Mesenchymal stem cell (in vitro differentiated cells and primary cell): ENCODE data around the gene DLL1.

Experiments used
- DNase-seq: peaks from one replicate; pipeline ENCODE4 v3.0.0-alpha.2; 2013
- H2AFZ ChIP-seq: one replicate; pipeline ENCODE4 v1.6.1; 2013; ENCODE audit warnings: low read depth, mild to moderate bottlenecking, control low read depth, inconsistent platforms, low read length, moderate library complexity
- H2AK5ac ChIP-seq: 2 replicates; pipeline ENCODE4 v1.6.1; 2013; ENCODE audit warnings: low read length, moderate library complexity, mild to moderate bottlenecking, inconsistent platforms; ENCODE audit not compliant: severe bottlenecking
- H2BK120ac ChIP-seq: one replicate; pipeline ENCODE4 v1.6.1; 2013; ENCODE audit warnings: low read depth, mild to moderate bottlenecking, inconsistent platforms, low read length, moderate library complexity
- H2BK12ac ChIP-seq, 2 experiments: one replicate each; pipeline ENCODE4 v1.6.1; 2013; ENCODE audit warnings: inconsistent platforms in 2 of 2, low read length in 2 of 2, mild to moderate bottlenecking in 2 of 2, moderate library complexity in 2 of 2, control low read depth in 1 of 2
- H2BK15ac ChIP-seq: one replicate; pipeline ENCODE4 v1.6.1; 2013; ENCODE audit warnings: mild to moderate bottlenecking, low read depth, inconsistent platforms; ENCODE audit not compliant: poor library complexity, severe bottlenecking
- H2BK5ac ChIP-seq: 2 replicates; pipeline ENCODE4 v1.6.1; 2013; ENCODE audit warnings: low read depth, mild to moderate bottlenecking, low read length, control low read depth, inconsistent platforms; ENCODE audit not compliant: poor library complexity, severe bottlenecking
- H3K14ac ChIP-seq, 2 experiments: one replicate each; pipeline ENCODE4 v1.6.1; 2013; ENCODE audit warnings: inconsistent platforms in 2 of 2, low read length in 2 of 2, control low read depth in 1 of 2, mild to moderate bottlenecking in 1 of 2, moderate library complexity in 1 of 2
- H3K18ac ChIP-seq, 2 experiments: one replicate each; pipeline ENCODE4 v1.6.1; 2013; ENCODE audit warnings: inconsistent platforms in 2 of 2, low read length in 2 of 2, control low read depth in 1 of 2, low read depth in 1 of 2, mild to moderate bottlenecking in 1 of 2
- H3K23ac ChIP-seq, 2 experiments: one replicate each; pipeline ENCODE4 v1.6.1; 2013; ENCODE audit warnings: inconsistent platforms in 2 of 2, low read length in 2 of 2, mild to moderate bottlenecking in 2 of 2, moderate library complexity in 2 of 2, control low read depth in 1 of 2
- H3K27ac ChIP-seq: 2 replicates; pipeline ENCODE4 v1.5.1; 2013; ENCODE audit warnings: mild to moderate bottlenecking, moderate library complexity, low read length, control low read depth, inconsistent platforms; ENCODE audit not compliant: poor library complexity, severe bottlenecking
- H3K27me3 ChIP-seq, 2 experiments: 2 replicates each; pipeline versions ENCODE4 v1.6.1 to v1.7.0; 2013; ENCODE audit warnings: low read length in 2 of 2, mild to moderate bottlenecking in 2 of 2, moderate library complexity in 2 of 2, control low read depth in 1 of 2, inconsistent platforms in 1 of 2; ENCODE audit not compliant: control insufficient read depth in 1 of 2, insufficient read depth in 1 of 2
- H3K36me3 ChIP-seq, 2 experiments: 2 replicates each; pipeline versions ENCODE4 v1.6.1 to v1.7.0; 2013; ENCODE audit warnings: low read length in 2 of 2, control low read depth in 1 of 2, inconsistent platforms in 1 of 2, low read depth in 1 of 2, mild to moderate bottlenecking in 1 of 2; ENCODE audit not compliant: insufficient read depth in 2 of 2, control insufficient read depth in 1 of 2
- H3K4ac ChIP-seq, 2 experiments: one replicate each; pipeline ENCODE4 v1.6.1; 2013; ENCODE audit warnings: inconsistent platforms in 2 of 2, low read length in 2 of 2, mild to moderate bottlenecking in 2 of 2, moderate library complexity in 2 of 2, control low read depth in 1 of 2, low read depth in 1 of 2
- H3K4me1 ChIP-seq: 2 replicates; pipeline ENCODE4 v1.6.1; 2013; ENCODE audit warnings: low read depth, low read length, control low read depth; ENCODE audit not compliant: control insufficient read depth, insufficient read depth
- H3K4me2 ChIP-seq: 2 replicates; pipeline ENCODE4 v1.6.1; 2013; ENCODE audit warnings: low read length, mild to moderate bottlenecking, inconsistent platforms; ENCODE audit not compliant: poor library complexity, severe bottlenecking
- H3K4me3 ChIP-seq, 2 experiments: 2 replicates each; pipeline versions ENCODE4 v1.5.1 to v1.7.0; 2013; ENCODE audit warnings: low read length in 2 of 2, mild to moderate bottlenecking in 2 of 2, control low read depth in 1 of 2, low read depth in 1 of 2; ENCODE audit not compliant: insufficient read depth in 1 of 2
- H3K79me1 ChIP-seq: replicated peaks from 2 replicates; pipeline ENCODE4 v1.6.1; 2013; ENCODE audit warnings: mild to moderate bottlenecking, control low read depth, low read length, inconsistent platforms; ENCODE audit not compliant: poor library complexity, severe bottlenecking
- H3K9ac ChIP-seq: 2 replicates; pipeline ENCODE4 v1.7.0; 2013; ENCODE audit warnings: mild to moderate bottlenecking, low read length, moderate library complexity
- H3K9me3 ChIP-seq: 2 replicates; pipeline ENCODE4 v1.7.0; 2013; ENCODE audit warnings: mild to moderate bottlenecking, low read length; ENCODE audit not compliant: control insufficient read depth
- H4K8ac ChIP-seq: one replicate; pipeline ENCODE4 v1.6.1; 2013; ENCODE audit warnings: inconsistent platforms, mild to moderate bottlenecking, low read length, moderate library complexity
- H4K91ac ChIP-seq: one replicate; pipeline ENCODE4 v1.6.1; 2013; ENCODE audit warnings: mild to moderate bottlenecking, low read length, inconsistent platforms
- WGBS: methylation state at CpG from one replicate; pipeline ENCODE4 v1.1.7; 2013; ENCODE audit warnings: mixed read lengths; 5-methylcytosine and 5-hydroxymethylcytosine counted together

DLL1 gene

DNA sequence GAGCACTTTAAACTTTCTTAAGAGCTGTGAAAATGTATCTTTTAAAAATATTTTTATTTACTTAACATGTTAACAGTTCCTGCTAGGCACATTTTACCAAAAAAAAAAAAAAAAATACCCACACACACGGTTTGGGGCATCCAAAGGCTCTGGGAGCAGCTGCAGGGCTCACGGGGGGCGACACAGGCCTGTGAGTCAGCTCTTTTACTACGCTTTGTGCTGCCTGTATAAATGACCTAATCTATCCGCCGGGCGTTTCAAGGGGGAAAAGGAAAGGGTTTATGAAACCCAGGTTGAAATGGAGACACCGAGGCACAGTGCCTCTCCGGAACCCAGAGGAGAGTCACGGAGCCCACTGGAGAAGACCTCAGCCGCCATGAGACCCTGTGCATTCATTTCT is 40.4 kb downstream of the DLL1 start:
- H3K4me1 ChIP-seq = peaks cover 2% of the 10 kb centered on the region
- no peak overlapping the region for H2AFZ ChIP-seq
- no peak overlapping the region for H3K4ac ChIP-seq
- no peak overlapping the region for H2AK5ac ChIP-seq
- H3K27me3 ChIP-seq = peaks cover 38 to 79% of the 10 kb centered on the region in 2 experiments
- no peak overlapping the region for H3K14ac ChIP-seq
- H3K36me3 ChIP-seq = no peaks in the 10 kb centered on the region
- H2BK12ac ChIP-seq = no peak overlapping the region
- no peak overlapping the region for H3K27ac ChIP-seq
- no peak overlapping the region for H2BK15ac ChIP-seq
- H2BK5ac ChIP-seq = no peak overlapping the region
- no peak overlapping the region for H3K4me3 ChIP-seq
- H4K91ac ChIP-seq = no peak overlapping the region
- no peak overlapping the region for H2BK120ac ChIP-seq
- DNase-seq = no peak
- WGBS = 68% methylated on average over 11 of the region's 11 CpGs
- no peaks in the 10 kb centered on the region for H3K9me3 ChIP-seq
- H3K4me2 ChIP-seq = no peak overlapping the region
- H3K9ac ChIP-seq = no peak overlapping the region
- no peak overlapping the region for H3K23ac ChIP-seq
- no peak overlapping the region for H4K8ac ChIP-seq
- H3K18ac ChIP-seq = no peak overlapping the region
- no peaks in the 10 kb centered on the region for H3K79me1 ChIP-seq

DNA sequence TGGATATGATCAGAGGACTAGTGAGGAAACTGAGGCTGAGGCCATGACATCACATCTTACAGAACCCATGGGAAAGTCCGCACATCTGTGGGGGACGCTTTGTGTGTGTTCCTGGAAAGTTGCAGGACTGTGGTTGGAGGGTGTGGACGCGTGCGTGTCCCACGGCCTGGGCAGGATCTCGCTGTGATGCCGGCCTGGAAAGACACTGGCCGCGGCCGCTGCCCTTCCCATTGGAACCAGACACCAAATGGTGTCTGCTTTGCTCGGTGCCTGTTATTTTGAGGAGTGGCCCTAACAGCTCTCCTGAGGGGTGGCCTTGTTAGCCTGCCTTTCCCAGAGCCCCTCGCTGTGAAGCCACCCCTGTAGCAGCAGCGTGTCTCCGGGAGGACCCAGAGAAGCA is 41.1 kb downstream of the DLL1 start:
- DNase-seq = no peak
- Histone ChIP-seq H3K4me2 (no peak overlapping the region), H4K8ac (no peak overlapping the region), H2BK120ac (no peak overlapping the region), H3K36me3 (no peaks in the 10 kb centered on the region), H3K14ac (no peak overlapping the region), H2BK12ac (no peak overlapping the region), H3K4me3 (no peak overlapping the region), H2AK5ac (no peak overlapping the region), H2AFZ (no peak overlapping the region), H3K27ac (no peak overlapping the region), H3K79me1 (no peaks in the 10 kb centered on the region), H3K23ac (no peak overlapping the region), H3K4ac (no peak overlapping the region), H3K18ac (no peak overlapping the region), H4K91ac (no peak overlapping the region), H3K9me3 (no peaks in the 10 kb centered on the region), H3K27me3 (peaks cover 42 to 82% of the 10 kb centered on the region in 2 experiments), H3K4me1 (peaks cover 6% of the 10 kb centered on the region), H2BK5ac (no peak overlapping the region), H2BK15ac (no peak overlapping the region), H3K9ac (no peak overlapping the region)
- 93% methylated on average over 15 of the region's 15 CpGs for WGBS

- WGBS = 84% methylated on average over 24 of the region's 27 CpGs
- no peak for DNase-seq
- no peak overlapping the region for H3K18ac ChIP-seq
- H3K36me3 ChIP-seq = no peaks in the 10 kb centered on the region
- H3K14ac ChIP-seq = no peak overlapping the region
- H3K9ac ChIP-seq = no peak overlapping the region
- no peak overlapping the region for H2AK5ac ChIP-seq
- H4K91ac ChIP-seq = no peak overlapping the region
- H3K9me3 ChIP-seq = no peaks in the 10 kb centered on the region
- no peak overlapping the region for H3K4me2 ChIP-seq
- no peak overlapping the region for H2BK15ac ChIP-seq
- no peak overlapping the region for H2BK12ac ChIP-seq
- no peak overlapping the region for H2AFZ ChIP-seq
- no peak overlapping the region for H2BK120ac ChIP-seq
- H4K8ac ChIP-seq = no peak overlapping the region
- peaks cover 8% of the 10 kb centered on the region for H3K4me1 ChIP-seq
- no peak overlapping the region for H3K23ac ChIP-seq
- H3K4ac ChIP-seq = no peak overlapping the region
- H3K4me3 ChIP-seq = peak overlapping the region in 1 of 2 experiments; percentile 4
- H3K27ac ChIP-seq = no peak overlapping the region
- peaks cover 45 to 83% of the 10 kb centered on the region in 2 experiments for H3K27me3 ChIP-seq
- H3K79me1 ChIP-seq = no peaks in the 10 kb centered on the region
- no peak overlapping the region for H2BK5ac ChIP-seq
Observed at GRCh38 chr6:170248861-170249600, 41.8 kb downstream of the DLL1 start.

DNA sequence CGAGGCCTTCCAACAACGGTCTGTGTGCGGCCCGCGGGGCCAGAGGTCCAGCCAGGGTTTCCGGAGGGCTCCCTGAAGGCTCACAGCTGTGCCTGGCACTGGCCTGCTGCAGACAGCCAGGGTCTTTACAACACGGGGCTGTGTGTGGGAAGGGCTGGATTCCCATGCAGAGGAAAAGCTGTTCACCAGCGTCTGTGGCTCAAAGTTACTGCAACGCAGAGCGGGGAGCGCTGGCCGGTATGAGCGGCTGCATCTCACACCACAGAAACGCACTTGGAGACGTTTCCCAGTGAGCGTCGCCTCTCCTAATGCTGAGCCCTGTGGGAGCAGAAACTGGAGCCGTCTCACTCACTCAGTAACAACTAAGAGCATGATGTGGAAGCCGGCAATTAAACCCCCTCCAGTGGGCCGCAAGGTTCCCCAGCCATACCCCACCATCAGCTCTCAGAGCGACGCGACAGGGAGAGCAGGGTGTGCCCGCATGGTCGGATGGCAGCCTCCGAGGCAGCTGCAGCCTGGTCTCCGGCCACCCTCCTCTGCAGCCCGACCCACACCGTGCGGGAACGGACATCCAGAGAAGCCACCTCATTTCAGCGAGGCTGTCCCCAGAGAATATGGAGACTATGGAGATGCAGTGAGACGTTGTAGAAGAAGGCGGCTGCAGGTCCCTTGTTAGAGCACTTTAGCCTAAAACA is 42.6 kb downstream of the DLL1 start:
- H4K8ac ChIP-seq = no peak overlapping the region
- no peak overlapping the region for H3K4me2 ChIP-seq
- no peak overlapping the region for H2BK15ac ChIP-seq
- no peak overlapping the region for H3K4ac ChIP-seq
- no peak overlapping the region for H2BK120ac ChIP-seq
- H3K9ac ChIP-seq = no peak overlapping the region
- H2AFZ ChIP-seq = no peak overlapping the region
- no peak overlapping the region for H3K4me3 ChIP-seq
- peaks cover 40 to 75% of the 10 kb centered on the region in 2 experiments for H3K27me3 ChIP-seq
- no peak overlapping the region for H2BK12ac ChIP-seq
- no peaks in the 10 kb centered on the region for H3K36me3 ChIP-seq
- DNase-seq = no peak
- WGBS = 79% methylated on average over 34 of the region's 34 CpGs
- H2AK5ac ChIP-seq = no peak overlapping the region
- peaks cover 8% of the 10 kb centered on the region for H3K4me1 ChIP-seq
- H3K23ac ChIP-seq = no peak overlapping the region
- no peak overlapping the region for H3K27ac ChIP-seq
- H2BK5ac ChIP-seq = no peak overlapping the region
- H3K14ac ChIP-seq = no peak overlapping the region
- no peak overlapping the region for H4K91ac ChIP-seq
- no peak overlapping the region for H3K18ac ChIP-seq
- H3K9me3 ChIP-seq = no peaks in the 10 kb centered on the region
- no peaks in the 10 kb centered on the region for H3K79me1 ChIP-seq
